ENCODE measurements around the gene ROR1. TPM values are rescaled to one million over a fixed set of nuclear protein-coding genes. Genes with fewer than 3 reads are reported as not detected.
A peak's percentile ranks its signal among the peaks of the same experiment; 100 is the strongest.

The ROR1 gene
- total and polyA plus RNA-seq, 9 of the 15 experiments (the other 6 are each of a cell fraction or from before 2014, with no cell fraction given): 0.02 TPM; not detected in 8

DNA sequence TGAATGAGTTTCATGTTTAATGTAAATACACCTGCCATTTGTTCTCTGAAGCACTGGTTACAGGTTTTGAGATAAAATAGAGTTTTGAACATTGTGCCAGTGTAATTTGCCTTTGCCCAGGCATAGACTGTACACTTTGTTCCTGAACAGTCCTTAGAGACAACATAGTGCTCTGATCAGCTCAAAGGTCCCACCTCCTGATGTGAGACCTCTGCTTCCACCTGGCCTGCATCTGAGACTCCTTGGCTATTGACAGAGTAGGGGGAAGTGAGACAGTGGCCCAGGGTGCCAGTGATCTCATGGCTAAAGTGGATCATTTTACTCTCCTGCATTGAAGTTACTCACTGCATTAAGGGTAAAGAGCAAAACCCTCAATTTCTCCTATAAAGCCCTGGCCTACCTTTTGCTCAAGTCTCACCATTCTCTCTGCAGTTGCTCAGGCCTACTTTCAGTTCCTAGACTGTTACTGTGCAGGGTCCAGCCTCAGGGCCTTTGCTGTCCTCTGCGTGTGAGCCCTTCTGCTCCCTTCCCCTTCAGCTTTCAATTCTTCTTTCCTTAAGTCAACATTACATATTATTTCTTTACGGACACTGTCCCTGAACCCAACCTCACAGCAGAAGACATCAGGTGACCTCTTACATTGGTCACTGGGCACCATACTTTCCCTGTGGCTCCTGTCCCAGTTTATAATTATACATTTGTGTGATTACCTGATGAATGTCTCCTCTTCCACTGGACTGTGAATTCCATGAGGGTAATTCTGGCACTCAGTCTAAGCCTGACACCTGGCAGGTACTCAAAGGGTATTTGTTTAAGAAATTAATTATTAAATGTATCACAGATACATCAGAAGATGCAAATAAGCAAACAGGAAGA is 142.9 kb downstream of the ROR1 start (continued):
- TF ChIP-seq, protein P1, sequence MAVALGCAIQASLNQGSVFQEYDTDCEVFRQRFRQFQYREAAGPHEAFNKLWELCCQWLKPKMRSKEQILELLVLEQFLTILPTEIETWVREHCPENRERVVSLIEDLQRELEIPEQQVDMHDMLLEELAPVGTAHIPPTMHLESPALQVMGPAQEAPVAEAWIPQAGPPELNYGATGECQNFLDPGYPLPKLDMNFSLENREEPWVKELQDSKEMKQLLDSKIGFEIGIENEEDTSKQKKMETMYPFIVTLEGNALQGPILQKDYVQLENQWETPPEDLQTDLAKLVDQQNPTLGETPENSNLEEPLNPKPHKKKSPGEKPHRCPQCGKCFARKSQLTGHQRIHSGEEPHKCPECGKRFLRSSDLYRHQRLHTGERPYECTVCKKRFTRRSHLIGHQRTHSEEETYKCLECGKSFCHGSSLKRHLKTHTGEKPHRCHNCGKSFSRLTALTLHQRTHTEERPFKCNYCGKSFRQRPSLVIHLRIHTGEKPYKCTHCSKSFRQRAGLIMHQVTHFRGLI (CRISPR knock-in tag; IDR thresholded peaks at IDR 0.05): no peak
- no peak for TF ChIP-seq GABPB2 (CRISPR knock-in tag; conservative IDR thresholded peaks at IDR 0.05)
- no peak for TF ChIP-seq ZNF707 (CRISPR knock-in tag; conservative IDR thresholded peaks at IDR 0.05)
- no peak for TF ChIP-seq IRF2 (CRISPR knock-in tag; IDR thresholded peaks at IDR 0.05)

DNA sequence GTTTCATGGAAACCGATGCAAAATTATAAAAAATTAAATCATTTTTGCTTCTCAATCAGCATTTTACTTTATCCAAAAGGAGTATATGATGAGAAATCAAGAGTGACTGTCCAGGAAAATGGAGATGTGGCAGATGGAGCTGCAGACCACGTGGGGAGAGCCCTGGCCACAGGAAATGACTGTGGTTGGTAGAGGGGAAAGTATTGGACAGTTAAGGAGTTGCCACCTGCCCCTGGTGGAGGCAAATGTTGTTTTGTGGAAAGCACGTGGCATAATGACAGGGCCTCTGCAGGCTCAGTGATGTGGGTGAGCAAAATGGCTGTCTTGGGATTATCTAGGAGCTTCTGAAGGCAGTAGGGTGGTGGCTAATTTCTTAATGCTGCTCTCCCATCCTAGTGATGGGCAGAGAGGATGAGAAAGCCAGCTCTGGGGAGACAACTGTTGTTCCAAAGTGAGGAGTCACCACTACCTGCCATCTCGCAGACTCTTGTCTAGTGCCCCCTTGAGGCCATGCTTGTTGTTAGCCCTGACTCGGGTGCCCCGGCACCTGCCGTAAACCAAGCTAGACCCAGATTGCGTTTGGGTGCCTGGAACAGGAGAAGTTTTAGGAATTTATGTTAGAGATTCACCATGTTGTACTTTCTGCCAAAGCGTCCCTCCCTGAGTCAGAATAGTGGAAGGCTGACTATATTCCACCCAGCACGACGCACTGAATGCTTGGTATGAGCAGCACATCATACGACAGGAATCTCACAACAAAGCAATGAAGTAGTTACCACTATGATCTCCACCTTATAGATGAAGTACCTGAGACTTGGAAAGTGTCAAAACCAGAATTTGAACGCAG is 144.0 kb downstream of the ROR1 start:
- Histone ChIP-seq H3K27ac (ENCODE audit: extremely low read depth, low read depth, low read length) (no peak overlapping the region), H3K27me3 (ENCODE audit: control insufficient read depth in 2 of 2, insufficient read depth in 2 of 2, low read length in 2 of 2) (0 out of 5 replicates have a peak, but pooled peaks cover 0 to 5% of the 10 kb centered on the region in 2 experiments), H3K9ac (ENCODE audit: insufficient read depth in 1 of 2, low read depth in 2 of 2, low read length in 2 of 2) (no peak overlapping the region), H4K20me1 (replicated peaks; ENCODE audit: control insufficient read depth, insufficient read depth, low read length) (no peaks in the 10 kb centered on the region), H3K79me2 (ENCODE audit: control insufficient read depth, insufficient read depth, low read length) (no peaks in the 10 kb centered on the region), H2AFZ (ENCODE audit: low read depth, low read length) (no peak overlapping the region), H3K4me1 (replicated peaks in 1 of 2; ENCODE audit: control insufficient read depth in 2 of 2, insufficient read depth in 2 of 2, low read length in 2 of 2) (no peaks in the 10 kb centered on the region), H3K36me3 (ENCODE audit: control insufficient read depth, insufficient read depth, low read length) (no peaks in the 10 kb centered on the region), H3K4me2 (ENCODE audit: insufficient read depth, low read length) (no peak overlapping the region), H3K9me1 (ENCODE audit: control insufficient read depth, insufficient read depth, low read length) (no peaks in the 10 kb centered on the region), H3K4me3 (no peak overlapping the region), H3K9me3 (replicated peaks; ENCODE audit: control insufficient read depth, insufficient read depth, low read depth, low read length) (no peaks in the 10 kb centered on the region)
- peak; percentile 67 for FAIRE-seq
- in situ Hi-C loops (cut with MboI) (no loop called here), intact Hi-C loops (cut with micrococcal nuclease) (loop anchor here (10.0 kb wide), 2 partner anchors 217 to 223 kb away; no protein-coding TSS in a partner anchor)
- no TSS peak for BruUV-seq (replicated peaks)
- WGBS (ENCODE audit: insufficient coverage, low coverage, missing lambda C conversion rate): 5% methylated on average over 13 of the region's 13 CpGs
- ChIA-PET POLR2A (no interaction called here), CTCF (ENCODE audit: low intra/inter-chr PET ratio) (no interaction called here)
- ATAC-seq: peak; percentile 84
- peak; percentile 21 to 55 (median 42) for DNase-seq (ENCODE audit: extremely low read depth in 1 of 4, low spot score in 3 of 4)
- TF ChIP-seq, protein P2, sequence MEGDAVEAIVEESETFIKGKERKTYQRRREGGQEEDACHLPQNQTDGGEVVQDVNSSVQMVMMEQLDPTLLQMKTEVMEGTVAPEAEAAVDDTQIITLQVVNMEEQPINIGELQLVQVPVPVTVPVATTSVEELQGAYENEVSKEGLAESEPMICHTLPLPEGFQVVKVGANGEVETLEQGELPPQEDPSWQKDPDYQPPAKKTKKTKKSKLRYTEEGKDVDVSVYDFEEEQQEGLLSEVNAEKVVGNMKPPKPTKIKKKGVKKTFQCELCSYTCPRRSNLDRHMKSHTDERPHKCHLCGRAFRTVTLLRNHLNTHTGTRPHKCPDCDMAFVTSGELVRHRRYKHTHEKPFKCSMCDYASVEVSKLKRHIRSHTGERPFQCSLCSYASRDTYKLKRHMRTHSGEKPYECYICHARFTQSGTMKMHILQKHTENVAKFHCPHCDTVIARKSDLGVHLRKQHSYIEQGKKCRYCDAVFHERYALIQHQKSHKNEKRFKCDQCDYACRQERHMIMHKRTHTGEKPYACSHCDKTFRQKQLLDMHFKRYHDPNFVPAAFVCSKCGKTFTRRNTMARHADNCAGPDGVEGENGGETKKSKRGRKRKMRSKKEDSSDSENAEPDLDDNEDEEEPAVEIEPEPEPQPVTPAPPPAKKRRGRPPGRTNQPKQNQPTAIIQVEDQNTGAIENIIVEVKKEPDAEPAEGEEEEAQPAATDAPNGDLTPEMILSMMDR (IDR thresholded peaks at IDR 0.05 in 2 of 3, conservative IDR thresholded peaks at IDR 0.05 in 1 of 3; ENCODE audit: insufficient read depth in 2 of 3, low read depth in 1 of 3, low read length in 3 of 3): peak; percentile 38 to 61 (median 51); a peak in 4 of 6 replicates
- TF ChIP-seq EHMT2 (IDR thresholded peaks at IDR 0.05) (peak; percentile 23; the same call in 1 of the 2 replicates), ZNF143 (CRISPR knock-in tag; IDR thresholded peaks at IDR 0.05) (no peak)
